HepG2 (cell line): ENCODE results near the gene CPXM1. TPM values are rescaled to one million over a fixed set of nuclear protein-coding genes. Genes with fewer than 3 reads are reported as not detected.

Experiments used
- ATAC-seq: fragments of 200-7000 bp; cut with Tn5 transposase; 3 replicates; pipeline ENCODE4 v1.9.1; 2020; ENCODE audit warnings: mild to moderate bottlenecking, moderate library complexity
- BruUV-seq: library from RNA; stranded (reverse); fragments of 400-500 nt; replicated peaks from 2 replicates; lab custom pipeline; 2021; lab: Mats Ljungman, UMichigan
- CTCF ChIA-PET: fragments of 300-600 bp; formaldehyde crosslinking; extraction: SDS; loops from one replicate; lab custom pipeline; 2021; ENCODE audit warnings: low total read pairs, inconsistent platforms, low intra/inter-chr PET ratio; lab: Yijun Ruan, JAX
- POLR2A ChIA-PET: fragments of 350-600 bp; sonication (Branson Sonifier 250); formaldehyde crosslinking; loops from one replicate; lab custom pipeline; 2020; ENCODE audit warnings: antibody characterized with exemption, inconsistent platforms; lab: Yijun Ruan, JAX
- DNase-seq: peaks from one replicate; pipeline ENCODE4 v3.0.0-alpha.2; 2015; ENCODE audit warnings: low spot score
- FAIRE-seq: peaks from 3 replicates; lab custom pipeline; 2011; peaks lifted over from hg19 to GRCh38; lab: Jason Lieb, UNC
- H2AFZ ChIP-seq: one replicate; pipeline ENCODE4 v1.6.1; 2011; ENCODE audit warnings: low read length, inconsistent platforms
- H3K27ac ChIP-seq: fragments of 300-600 bp; 3 replicates; pipeline ENCODE4 v1.8.0; 2011; ENCODE audit warnings: mixed run types, mild to moderate bottlenecking, mixed read lengths, low read length, inconsistent platforms; ENCODE audit not compliant: insufficient read depth; ENCODE audit errors: extremely low read length
- H3K27me3 ChIP-seq, 2 experiments: fragments of 200-600 bp in 1 of 2; 2 replicates in 1 of 2; 3 replicates in 1 of 2; pipeline versions ENCODE4 v1.6.0 to v1.8.0; 2011; ENCODE audit warnings: low read length in 2 of 2, mild to moderate bottlenecking in 2 of 2, moderate library complexity in 2 of 2, inconsistent platforms in 1 of 2; ENCODE audit not compliant: insufficient read depth in 2 of 2, control insufficient read depth in 1 of 2
- H3K36me3 ChIP-seq, 2 experiments: fragments of 200-600 bp in 1 of 2; replicated peaks in 1 of 2; 2 replicates in 1 of 2; 3 replicates in 1 of 2; pipeline versions ENCODE4 v1.5.1 to v1.8.0; 2011; ENCODE audit warnings: low read length in 2 of 2, inconsistent platforms in 1 of 2; ENCODE audit not compliant: insufficient read depth in 2 of 2, control insufficient read depth in 1 of 2
- H3K4me1 ChIP-seq: 2 replicates; pipeline ENCODE4 v1.5.1; 2012; ENCODE audit warnings: low read length, inconsistent platforms; ENCODE audit not compliant: insufficient read depth
- H3K4me2 ChIP-seq: 2 replicates; pipeline ENCODE4 v1.6.0; 2011; ENCODE audit warnings: low read depth, low read length, inconsistent platforms
- H3K4me3 ChIP-seq, 3 experiments: fragments of 200-600 bp in 1 of 3; sonication (generic), shearing (Covaris generic) in 1 of 3; replicated peaks in 1 of 3; 2 replicates each; pipeline ENCODE4 v1.5.1; 2011 to 2016; ENCODE audit warnings: low read length in 3 of 3, inconsistent platforms in 2 of 3, low read depth in 2 of 3, mild to moderate bottlenecking in 2 of 3, control low read depth in 1 of 3, mixed read lengths in 1 of 3; ENCODE audit not compliant: insufficient read depth in 1 of 3
- H3K79me2 ChIP-seq: one replicate; pipeline ENCODE4 v1.6.1; 2011; ENCODE audit warnings: low read length, inconsistent platforms; ENCODE audit not compliant: insufficient read depth
- H3K9ac ChIP-seq: 2 replicates; pipeline ENCODE4 v1.6.0; 2011; ENCODE audit warnings: mild to moderate bottlenecking, low read depth, low read length, inconsistent platforms; ENCODE audit not compliant: insufficient read depth
- H3K9me3 ChIP-seq: 2 replicates; pipeline ENCODE4 v1.5.1; 2012; ENCODE audit warnings: mild to moderate bottlenecking, low read length
- H4K20me1 ChIP-seq: 2 replicates; pipeline ENCODE4 v1.6.0; 2011; ENCODE audit warnings: inconsistent platforms, mild to moderate bottlenecking, low read length, moderate library complexity; ENCODE audit not compliant: insufficient read depth
- ATF7 ChIP-seq, 2 experiments: fragments of 450-650 bp in 1 of 2; sonication (generic) in 1 of 2; formaldehyde crosslinking in 1 of 2; IDR thresholded peaks; 2 replicates each; pipeline versions ENCODE4 v1.4.0 to v1.6.1; 2016 to 2020; ENCODE audit warnings: antibody characterized with exemption in 1 of 2, mild to moderate bottlenecking in 1 of 2, missing genetic modification reagents in 1 of 2
- CEBPB ChIP-seq: IDR thresholded peaks from 2 replicates; pipeline ENCODE4 v1.6.1; 2011; ENCODE audit warnings: low read depth, low read length, improper control_type of control experiment, borderline replicate concordance
- ELF1 ChIP-seq: sonication (generic); formaldehyde crosslinking; IDR thresholded peaks from 2 replicates; pipeline ENCODE4 v1.4.0; 2020; ENCODE audit warnings: missing genetic modification reagents
- HNRNPH1 ChIP-seq: fragments of 200-400 bp; formaldehyde crosslinking; optimal IDR thresholded peaks from 2 replicates; pipeline ENCODE3; 2017; ENCODE audit warnings: mild to moderate bottlenecking, low read depth, low read length
- PHB2 ChIP-seq: fragments of 450-650 bp; IDR thresholded peaks from 2 replicates; pipeline ENCODE4 v1.6.1; 2018; ENCODE audit not compliant: partially characterized antibody
- TRIM24 ChIP-seq: sonication (generic); formaldehyde crosslinking; IDR thresholded peaks from 2 replicates; pipeline ENCODE4 v1.8.0; 2022; ENCODE audit warnings: mild to moderate bottlenecking, missing genetic modification reagents
- ZNF660 ChIP-seq: sonication (generic); formaldehyde crosslinking; IDR thresholded peaks from 2 replicates; pipeline ENCODE4 v1.5.1; 2020; ENCODE audit warnings: mild to moderate bottlenecking, low read depth, missing genetic modification reagents, borderline replicate concordance
- ZNF83 ChIP-seq: sonication (generic); formaldehyde crosslinking; IDR thresholded peaks from 2 replicates; pipeline ENCODE4 v1.4.0; 2020; ENCODE audit warnings: missing genetic modification reagents, mild to moderate bottlenecking, borderline replicate concordance
- ZSCAN9 ChIP-seq: IDR thresholded peaks from 2 replicates; pipeline ENCODE4 v1.6.1; 2016; ENCODE audit warnings: borderline replicate concordance
- WGBS: methylation state at CpG from one replicate; pipeline ENCODE4 v1.1.6; 2017; ENCODE audit warnings: low lambda C conversion rate; 5-methylcytosine and 5-hydroxymethylcytosine counted together
- in situ Hi-C: cut with HindIII; loops from 2 replicates; pipeline ENCODE4 v1.10.0; 2017; ENCODE audit warnings: low pct_unique_long_range_greater_than_20kb; ENCODE audit not compliant: extremely low pct_ligation_motif_present
- intact Hi-C: fragments of 100-400 bp; cut with micrococcal nuclease; formaldehyde crosslinking; loops from one replicate; pipeline ENCODE4 v1.10.0; 2022; ENCODE audit not compliant: unreplicated experiment
- polyA plus RNA-seq, 8 experiments: library from polyadenylated mRNA; depleted of rRNA in 3 of 8; stranded (reverse) in 7 of 8; unstranded in 1 of 8; fragments of >200 nt; fragmentation: Illumina TruSeq in 4 of 8; extraction: Trizol in 4 of 8; gene quantifications; 2 replicates each; pipeline versions ENCODE4 v1.2.1 to v1.2.3, GENCODE V29; 2011 to 2016; ENCODE audit warnings: low read depth in 4 of 8, missing spikeins in 1 of 8, mixed read lengths in 1 of 8; ENCODE audit not compliant: insufficient read depth in 1 of 8
- total RNA-seq, 5 experiments: library from RNA; depleted of rRNA; stranded (reverse); fragments of >200 nt; fragmentation: Illumina TruSeq; extraction: Trizol; gene quantifications; 2 replicates each; pipeline ENCODE4 v1.2.3, GENCODE V29; 2016; ENCODE audit warnings: low read depth in 1 of 5
- TF ChIP-seq, protein P1 (sequence below): sonication (generic); formaldehyde crosslinking; IDR thresholded peaks from 2 replicates; pipeline ENCODE4 v1.5.0; 2020; ENCODE audit warnings: mild to moderate bottlenecking, missing genetic modification reagents, borderline replicate concordance

The CPXM1 gene
- total and polyA plus RNA-seq, 2 of the 13 experiments (the other 11 are each of a cell fraction or from before 2014, with no cell fraction given) = 0.07 TPM; not detected in 1

GRCh38 chr20:2829376-2829775 is 28.9 kb upstream of the CPXM1 start (continued):
- TF ChIP-seq ATF7 (IDR thresholded peaks at IDR 0.05) = no peak
- TF ChIP-seq ATF7 (CRISPR knock-in tag; IDR thresholded peaks at IDR 0.05) = no peak
- TF ChIP-seq, protein P1, sequence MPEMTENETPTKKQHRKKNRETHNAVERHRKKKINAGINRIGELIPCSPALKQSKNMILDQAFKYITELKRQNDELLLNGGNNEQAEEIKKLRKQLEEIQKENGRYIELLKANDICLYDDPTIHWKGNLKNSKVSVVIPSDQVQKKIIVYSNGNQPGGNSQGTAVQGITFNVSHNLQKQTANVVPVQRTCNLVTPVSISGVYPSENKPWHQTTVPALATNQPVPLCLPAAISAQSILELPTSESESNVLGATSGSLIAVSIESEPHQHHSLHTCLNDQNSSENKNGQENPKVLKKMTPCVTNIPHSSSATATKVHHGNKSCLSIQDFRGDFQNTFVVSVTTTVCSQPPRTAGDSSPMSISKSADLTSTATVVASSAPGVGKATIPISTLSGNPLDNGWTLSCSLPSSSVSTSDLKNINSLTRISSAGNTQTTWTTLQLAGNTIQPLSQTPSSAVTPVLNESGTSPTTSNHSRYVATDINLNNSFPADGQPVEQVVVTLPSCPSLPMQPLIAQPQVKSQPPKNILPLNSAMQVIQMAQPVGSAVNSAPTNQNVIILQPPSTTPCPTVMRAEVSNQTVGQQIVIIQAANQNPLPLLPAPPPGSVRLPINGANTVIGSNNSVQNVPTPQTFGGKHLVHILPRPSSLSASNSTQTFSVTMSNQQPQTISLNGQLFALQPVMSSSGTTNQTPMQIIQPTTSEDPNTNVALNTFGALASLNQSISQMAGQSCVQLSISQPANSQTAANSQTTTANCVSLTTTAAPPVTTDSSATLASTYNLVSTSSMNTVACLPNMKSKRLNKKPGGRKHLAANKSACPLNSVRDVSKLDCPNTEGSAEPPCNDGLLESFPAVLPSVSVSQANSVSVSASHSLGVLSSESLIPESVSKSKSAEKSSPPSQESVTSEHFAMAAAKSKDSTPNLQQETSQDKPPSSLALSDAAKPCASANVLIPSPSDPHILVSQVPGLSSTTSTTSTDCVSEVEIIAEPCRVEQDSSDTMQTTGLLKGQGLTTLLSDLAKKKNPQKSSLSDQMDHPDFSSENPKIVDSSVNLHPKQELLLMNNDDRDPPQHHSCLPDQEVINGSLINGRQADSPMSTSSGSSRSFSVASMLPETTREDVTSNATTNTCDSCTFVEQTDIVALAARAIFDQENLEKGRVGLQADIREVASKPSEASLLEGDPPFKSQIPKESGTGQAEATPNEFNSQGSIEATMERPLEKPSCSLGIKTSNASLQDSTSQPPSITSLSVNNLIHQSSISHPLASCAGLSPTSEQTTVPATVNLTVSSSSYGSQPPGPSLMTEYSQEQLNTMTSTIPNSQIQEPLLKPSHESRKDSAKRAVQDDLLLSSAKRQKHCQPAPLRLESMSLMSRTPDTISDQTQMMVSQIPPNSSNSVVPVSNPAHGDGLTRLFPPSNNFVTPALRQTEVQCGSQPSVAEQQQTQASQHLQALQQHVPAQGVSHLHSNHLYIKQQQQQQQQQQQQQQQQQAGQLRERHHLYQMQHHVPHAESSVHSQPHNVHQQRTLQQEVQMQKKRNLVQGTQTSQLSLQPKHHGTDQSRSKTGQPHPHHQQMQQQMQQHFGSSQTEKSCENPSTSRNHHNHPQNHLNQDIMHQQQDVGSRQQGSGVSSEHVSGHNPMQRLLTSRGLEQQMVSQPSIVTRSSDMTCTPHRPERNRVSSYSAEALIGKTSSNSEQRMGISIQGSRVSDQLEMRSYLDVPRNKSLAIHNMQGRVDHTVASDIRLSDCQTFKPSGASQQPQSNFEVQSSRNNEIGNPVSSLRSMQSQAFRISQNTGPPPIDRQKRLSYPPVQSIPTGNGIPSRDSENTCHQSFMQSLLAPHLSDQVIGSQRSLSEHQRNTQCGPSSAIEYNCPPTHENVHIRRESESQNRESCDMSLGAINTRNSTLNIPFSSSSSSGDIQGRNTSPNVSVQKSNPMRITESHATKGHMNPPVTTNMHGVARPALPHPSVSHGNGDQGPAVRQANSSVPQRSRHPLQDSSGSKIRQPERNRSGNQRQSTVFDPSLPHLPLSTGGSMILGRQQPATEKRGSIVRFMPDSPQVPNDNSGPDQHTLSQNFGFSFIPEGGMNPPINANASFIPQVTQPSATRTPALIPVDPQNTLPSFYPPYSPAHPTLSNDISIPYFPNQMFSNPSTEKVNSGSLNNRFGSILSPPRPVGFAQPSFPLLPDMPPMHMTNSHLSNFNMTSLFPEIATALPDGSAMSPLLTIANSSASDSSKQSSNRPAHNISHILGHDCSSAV (CRISPR knock-in tag) = no peak

DNA sequence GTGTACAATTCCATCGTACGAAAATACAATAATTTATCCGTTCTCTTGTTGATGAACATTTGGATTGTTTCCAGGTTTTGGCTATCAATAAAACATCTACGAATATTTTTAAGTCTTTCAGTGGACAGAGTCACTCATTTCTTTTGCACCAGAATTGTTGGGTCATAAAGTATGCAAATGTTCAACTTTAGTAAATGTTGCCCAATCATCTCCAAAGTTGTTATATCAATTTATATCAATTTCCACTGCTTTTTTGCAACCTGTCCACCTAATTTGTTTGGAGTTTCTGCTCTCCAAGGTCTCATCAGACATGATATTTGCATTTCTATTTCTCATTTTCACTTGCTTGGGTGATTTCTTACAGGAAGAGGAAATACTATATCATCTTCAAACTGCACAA is 26.2 kb upstream of the CPXM1 start:
- DNase-seq (no peak), ATAC-seq (no peak), FAIRE-seq (no peak)
- no peak overlapping the region for H3K4me3 ChIP-seq
- no peak overlapping the region for H3K27ac ChIP-seq
- H3K9me3 ChIP-seq = no peaks in the 10 kb centered on the region
- H3K9ac ChIP-seq = no peak overlapping the region
- TF ChIP-seq ZNF83 (CRISPR knock-in tag) = no peak
- TF ChIP-seq ZNF660 (CRISPR knock-in tag) = no peak
- no peak for TF ChIP-seq HNRNPH1
- no peak for TF ChIP-seq ZSCAN9 (CRISPR knock-in tag)
- TF ChIP-seq CEBPB = peak; percentile 51; the same call in 1 of the 2 replicates
- TF ChIP-seq ELF1 (CRISPR knock-in tag) = no peak
- no peak for TF ChIP-seq TRIM24 (CRISPR knock-in tag)
- TF ChIP-seq ATF7 (IDR thresholded peaks at IDR 0.05) = no peak
- no peak for TF ChIP-seq ATF7 (CRISPR knock-in tag; IDR thresholded peaks at IDR 0.05)
- no peak for TF ChIP-seq PHB2
- H3K79me2 ChIP-seq = no peaks in the 10 kb centered on the region
- no peaks in the 10 kb centered on the region for H3K4me1 ChIP-seq
- H3K36me3 ChIP-seq = no peaks in the 10 kb centered on the region
- no peak overlapping the region for H3K4me2 ChIP-seq
- in situ Hi-C loops (no loop called here), intact Hi-C loops (no loop called here)
- 45% methylated on average over 4 of the region's 4 CpGs for WGBS
- BruUV-seq = no TSS peak
- ChIA-PET POLR2A (no interaction called here), CTCF (no interaction called here)
- no peaks in the 10 kb centered on the region for H4K20me1 ChIP-seq
- H2AFZ ChIP-seq = no peak overlapping the region
- peaks cover 6 to 15% of the 10 kb centered on the region in 2 experiments; a peak in 4 of 5 replicates for H3K27me3 ChIP-seq
